Endothelial cell of umbilical vein (primary cell): ENCODE data around the gene MCU. TPM values are rescaled to one million over a fixed set of nuclear protein-coding genes. Genes with fewer than 3 reads are reported as not detected.
A peak's percentile ranks its signal among the peaks of the same experiment; 100 is the strongest.

Source experiments
- BruUV-seq: library from RNA; stranded (reverse); fragments of 400-500 nt; replicated peaks from 2 replicates; lab custom pipeline; 2021; lab: Mats Ljungman, UMichigan
- CTCF ChIA-PET: fragments of 300-600, 350-600 bp; sonication (Branson Sonifier 250); formaldehyde crosslinking; loops from one replicate; lab custom pipeline; 2021; ENCODE audit warnings: antibody characterized with exemption, inconsistent platforms; lab: Charles Lee
- POLR2A ChIA-PET: fragments of 300-600, 350-600 bp; sonication (Branson Sonifier 250); formaldehyde crosslinking; loops from one replicate; lab custom pipeline; 2021; ENCODE audit warnings: antibody characterized with exemption, inconsistent platforms; lab: Charles Lee
- DNase-seq: peaks from one replicate; pipeline ENCODE4 v3.0.0-alpha.2; 2011; ENCODE audit warnings: low read depth, low spot score
- FAIRE-seq: peaks from 2 replicates; lab custom pipeline; 2011; peaks lifted over from hg19 to GRCh38; lab: Jason Lieb, UNC
- H2AFZ ChIP-seq: 2 replicates; pipeline ENCODE4 v1.6.0; 2012; ENCODE audit warnings: low read depth, low read length, control low read depth, inconsistent platforms
- H3K27ac ChIP-seq: 2 replicates; pipeline ENCODE4 v1.5.1; 2011; ENCODE audit warnings: low read depth, mild to moderate bottlenecking, control low read depth, low read length, moderate library complexity; ENCODE audit not compliant: insufficient read depth
- H3K27me3 ChIP-seq, 2 experiments: 2 replicates each; pipeline versions ENCODE4 v1.6.0 to v1.6.1; 2011; ENCODE audit warnings: low read length in 2 of 2, mixed read lengths in 1 of 2; ENCODE audit not compliant: control insufficient read depth in 2 of 2, insufficient read depth in 2 of 2
- H3K36me3 ChIP-seq, 2 experiments: 2 replicates in 1 of 2; 3 replicates in 1 of 2; pipeline ENCODE4 v1.5.1; 2011; ENCODE audit warnings: low read length in 2 of 2, mild to moderate bottlenecking in 1 of 2, moderate library complexity in 1 of 2; ENCODE audit not compliant: control insufficient read depth in 2 of 2, insufficient read depth in 2 of 2; ENCODE audit errors: extremely low read depth in 1 of 2
- H3K4me1 ChIP-seq: 3 replicates; pipeline ENCODE4 v1.5.1; 2011; ENCODE audit warnings: mild to moderate bottlenecking, low read length; ENCODE audit not compliant: control insufficient read depth, insufficient read depth; ENCODE audit errors: extremely low read depth
- H3K4me2 ChIP-seq: 2 replicates; pipeline ENCODE4 v1.6.1; 2011; ENCODE audit warnings: low read length, control low read depth, mixed read lengths; ENCODE audit not compliant: insufficient read depth
- H3K4me3 ChIP-seq, 3 experiments: fragments of 200-600 bp in 1 of 3; sonication (generic), shearing (Covaris generic) in 1 of 3; replicated peaks in 1 of 3; 2 replicates each; pipeline ENCODE4 v1.5.1; 2011 to 2016; ENCODE audit warnings: control low read depth in 3 of 3, low read length in 3 of 3, mild to moderate bottlenecking in 2 of 3, inconsistent platforms in 1 of 3, low read depth in 1 of 3, moderate library complexity in 1 of 3; ENCODE audit not compliant: insufficient read depth in 1 of 3
- H3K79me2 ChIP-seq: 2 replicates; pipeline ENCODE4 v1.6.0; 2012; ENCODE audit warnings: low read length, inconsistent platforms; ENCODE audit not compliant: control insufficient read depth, insufficient read depth
- H3K9ac ChIP-seq: replicated peaks from 2 replicates; pipeline ENCODE3; 2011; ENCODE audit warnings: low read length, control low read depth; ENCODE audit not compliant: insufficient read depth; ENCODE audit errors: extremely low read depth
- H3K9me1 ChIP-seq: replicated peaks from 3 replicates; pipeline ENCODE4 v1.6.0; 2011; ENCODE audit warnings: mild to moderate bottlenecking, low read length; ENCODE audit not compliant: control insufficient read depth, insufficient read depth; ENCODE audit errors: extremely low read depth
- H3K9me3 ChIP-seq: replicated peaks from 2 replicates; pipeline ENCODE4 v1.5.1; 2012; ENCODE audit warnings: low read length, inconsistent platforms; ENCODE audit not compliant: control insufficient read depth, insufficient read depth
- H4K20me1 ChIP-seq: replicated peaks from 2 replicates; pipeline ENCODE3; 2011; ENCODE audit warnings: mild to moderate bottlenecking, low read length; ENCODE audit not compliant: control insufficient read depth, insufficient read depth; ENCODE audit errors: extremely low read depth
- CTCF ChIP-seq, 2 donors: IDR thresholded peaks; 1 replicate in 1 of 2; 2 replicates in 1 of 2; pipeline ENCODE4 v1.5.1; 2011; ENCODE audit warnings: low read length in 2 of 2, mild to moderate bottlenecking in 2 of 2, moderate library complexity in 2 of 2, control low read depth in 1 of 2, inconsistent platforms in 1 of 2, low read depth in 1 of 2; ENCODE audit not compliant: insufficient read depth in 1 of 2; ENCODE audit errors: extremely low read depth in 1 of 2
- EZH2 ChIP-seq: IDR thresholded peaks from 2 replicates; pipeline ENCODE4 v1.6.1; 2012; ENCODE audit warnings: borderline replicate concordance, low read depth, mild to moderate bottlenecking, moderate library complexity, low read length, inconsistent platforms; ENCODE audit not compliant: severe bottlenecking
- FOS ChIP-seq: IDR thresholded peaks from 2 replicates; pipeline ENCODE4 v1.6.1; 2011; ENCODE audit warnings: mild to moderate bottlenecking, low read length, moderate library complexity, borderline replicate concordance; ENCODE audit not compliant: insufficient read depth
- GATA2 ChIP-seq: IDR thresholded peaks from 2 replicates; pipeline ENCODE4 v1.7.0; 2011; ENCODE audit warnings: low read depth, mild to moderate bottlenecking, moderate library complexity, mixed read lengths, low read length; ENCODE audit not compliant: insufficient read length, insufficient read depth
- JUN ChIP-seq: IDR thresholded peaks from 2 replicates; pipeline ENCODE4 v1.6.1; 2011; ENCODE audit warnings: borderline replicate concordance, low read depth; ENCODE audit not compliant: insufficient read length, insufficient read depth
- MAX ChIP-seq: IDR thresholded peaks from 2 replicates; pipeline ENCODE4 v1.6.1; 2011; ENCODE audit not compliant: insufficient read depth, insufficient read length
- MYC ChIP-seq: IDR thresholded peaks from one replicate; pipeline ENCODE4 v1.6.1; 2011; ENCODE audit warnings: mild to moderate bottlenecking, low read depth, low read length
- POLR2A ChIP-seq: IDR thresholded peaks from 2 replicates; pipeline ENCODE4 v1.6.1; 2012; ENCODE audit warnings: low read depth, mild to moderate bottlenecking, control low read depth, low read length
- POLR2AphosphoS5 ChIP-seq: IDR thresholded peaks from 2 replicates; pipeline ENCODE4 v1.6.1; 2012; ENCODE audit warnings: low read depth, mild to moderate bottlenecking, control low read depth, low read length, moderate library complexity; ENCODE audit not compliant: insufficient read depth
- dilution Hi-C: fragments of 300-500 bp; cut with MboI; formaldehyde crosslinking; loops from one replicate; pipeline ENCODE4 v1.15.0; 2019; ENCODE audit warnings: low sequenced_read_pairs; ENCODE audit not compliant: extremely low pct_ligation_motif_present
- intact Hi-C: fragments of 100-400 bp; cut with micrococcal nuclease; formaldehyde crosslinking; loops from one replicate; pipeline ENCODE4 v1.10.0; 2022
- polyA plus RNA-seq, 4 experiments: library from polyadenylated mRNA; depleted of rRNA in 3 of 4; stranded (reverse) in 3 of 4; unstranded in 1 of 4; fragments of >200 nt; gene quantifications; 2 replicates each; pipeline versions ENCODE4 v1.2.1 to v1.2.3, GENCODE V29; 2011 to 2012; ENCODE audit warnings: missing spikeins in 1 of 4
- total RNA-seq: library from RNA; stranded (reverse); gene quantifications from 2 replicates; pipeline ENCODE4 v1.2.3, GENCODE V29; 2021

The MCU gene
- total and polyA plus RNA-seq, 2 donors (not counting 3 experiments of a cell fraction or from before 2014, with no cell fraction given), result 25.2 to 37.2 TPM

DNA sequence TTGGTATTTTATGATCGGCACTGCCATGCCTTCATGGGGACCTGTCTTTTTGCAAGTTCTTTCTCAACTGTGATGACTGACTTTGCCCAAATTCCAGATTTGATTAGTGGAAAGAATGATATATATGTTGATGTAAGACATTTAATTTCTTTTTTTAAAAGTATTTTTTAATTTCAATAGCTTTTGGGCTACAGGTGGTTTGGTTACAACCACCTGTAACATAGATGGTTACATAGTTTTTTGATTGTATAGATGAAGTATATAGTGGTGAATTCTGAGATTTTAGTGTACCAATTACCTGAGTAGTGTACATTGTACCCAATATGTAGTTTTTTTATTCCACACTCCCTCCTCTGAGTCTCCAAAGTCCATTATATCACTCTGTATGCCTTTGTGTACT, 69.6 kb downstream of the MCU start:
- H3K79me2 ChIP-seq, result peaks cover 2% of the 10 kb centered on the region
- H3K4me2 ChIP-seq, result no peak overlapping the region
- dilution Hi-C loops, result no loop called here
- no peaks in the 10 kb centered on the region for H3K4me1 ChIP-seq
- no peak overlapping the region for H3K4me3 ChIP-seq
- H3K9ac ChIP-seq, result no peak overlapping the region
- H3K9me1 ChIP-seq, result no peaks in the 10 kb centered on the region
- H2AFZ ChIP-seq, result no peak overlapping the region
- H3K36me3 ChIP-seq, result no peaks in the 10 kb centered on the region
- FAIRE-seq, result no peak
- H3K27ac ChIP-seq, result no peak overlapping the region
- no peaks in the 10 kb centered on the region for H3K27me3 ChIP-seq
- intact Hi-C loops, result no loop called here
- no peaks in the 10 kb centered on the region for H4K20me1 ChIP-seq
- CTCF ChIA-PET, result no interaction called here
- DNase-seq, result no peak
- POLR2A ChIA-PET, result interaction anchor here (0.6 kb wide), 1 partner anchor 50 kb away, joined by 4 read pairs; no protein-coding TSS in a partner anchor
- TF ChIP-seq GATA2 (no peak), FOS (no peak), POLR2AphosphoS5 (no peak)
- no TSS peak for BruUV-seq
- H3K9me3 ChIP-seq, result no peaks in the 10 kb centered on the region

GRCh38 chr10:72762042-72762441, 70.1 kb downstream of the MCU start:
- TF ChIP-seq MYC, result no peak
- no peak for TF ChIP-seq POLR2A
- no peak for TF ChIP-seq EZH2
- TF ChIP-seq FOS, result no peak
- TF ChIP-seq GATA2, result no peak
- TF ChIP-seq CTCF (IDR thresholded peaks at IDR 0.05; ENCODE audit: extremely low read depth in 1 of 2, insufficient read depth in 1 of 2, low read depth in 1 of 2, low read length in 2 of 2), result no peak
- no peak for TF ChIP-seq MAX
- TF ChIP-seq POLR2AphosphoS5, result no peak
- no peak for TF ChIP-seq JUN
- intact Hi-C loops, result no loop called here
- Histone ChIP-seq H3K4me3 (no peak overlapping the region), H3K9ac (no peak overlapping the region), H3K9me3 (no peaks in the 10 kb centered on the region), H4K20me1 (no peaks in the 10 kb centered on the region), H3K9me1 (no peaks in the 10 kb centered on the region), H3K36me3 (no peaks in the 10 kb centered on the region), H3K4me2 (no peak overlapping the region), H3K27me3 (no peaks in the 10 kb centered on the region), H3K79me2 (peaks cover 2% of the 10 kb centered on the region), H3K27ac (no peak overlapping the region), H3K4me1 (no peaks in the 10 kb centered on the region), H2AFZ (no peak overlapping the region)
- ChIA-PET POLR2A (interaction anchor here (0.6 kb wide), 1 partner anchor 51 kb away, joined by 4 read pairs; no protein-coding TSS in a partner anchor), CTCF (no interaction called here)
- DNase-seq (peak; percentile 50), FAIRE-seq (no peak)
- dilution Hi-C loops, result no loop called here
- no TSS peak for BruUV-seq
